ENCODE data around the gene CYRIA.

The CYRIA gene

DNA sequence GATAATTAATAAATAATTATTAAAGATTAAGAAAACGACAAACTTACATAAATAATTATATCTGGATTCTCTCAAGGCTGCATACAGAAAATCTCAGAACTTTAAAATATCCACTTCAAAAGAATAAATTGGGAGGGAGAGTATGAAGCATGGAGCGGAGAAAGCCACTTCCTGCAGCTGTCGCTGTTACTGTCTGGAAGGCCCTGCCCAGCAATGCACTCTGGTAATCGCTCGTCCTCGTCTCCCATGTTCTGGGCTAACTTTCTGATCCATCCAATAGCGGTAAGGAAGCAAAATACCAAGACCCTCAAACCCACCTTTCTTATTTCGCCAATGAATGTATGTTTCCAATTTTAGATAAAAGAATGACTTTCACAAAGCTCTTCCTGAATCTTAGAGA lies 26.7 kb downstream of the CYRIA start:
- Histone ChIP-seq H3K9ac (ENCODE audit: low read depth, low read length) (no peak overlapping the region), H3K27me3 (ENCODE audit: insufficient read depth, low read length) (no peaks in the 10 kb centered on the region), H3K4me3 (ENCODE audit: low read length) (no peak overlapping the region), H3K4me1 (ENCODE audit: insufficient read depth, low read length) (peaks cover 8% of the 10 kb centered on the region), H3K9me3 (ENCODE audit: insufficient read depth, low read depth, low read length) (0 out of 2 replicates have a peak, but pooled peaks cover 3% of the 10 kb centered on the region), H3K36me3 (ENCODE audit: insufficient read depth, low read length) (no peaks in the 10 kb centered on the region), H3K27ac (ENCODE audit: low read depth, low read length) (no peak overlapping the region)
- 82% methylated on average over 6 of the region's 8 CpGs for WGBS

- 100% methylated on average over 1 of the region's 1 CpG for WGBS
- no peak overlapping the region for H3K27ac ChIP-seq (ENCODE audit: low read depth, low read length)
- H3K36me3 ChIP-seq (ENCODE audit: insufficient read depth, low read length) = no peaks in the 10 kb centered on the region
- H3K4me3 ChIP-seq (ENCODE audit: low read length) = no peak overlapping the region
- no peak overlapping the region for H3K9ac ChIP-seq (ENCODE audit: low read depth, low read length)
- 0 out of 2 replicates have a peak, but pooled peaks cover 3% of the 10 kb centered on the region for H3K9me3 ChIP-seq (ENCODE audit: insufficient read depth, low read depth, low read length)
- H3K4me1 ChIP-seq (ENCODE audit: insufficient read depth, low read length) = peaks cover 8% of the 10 kb centered on the region
- no peaks in the 10 kb centered on the region for H3K27me3 ChIP-seq (ENCODE audit: insufficient read depth, low read length)
Observed at GRCh38 chr2:16637304-16637703, 28.3 kb downstream of the CYRIA start.

DNA sequence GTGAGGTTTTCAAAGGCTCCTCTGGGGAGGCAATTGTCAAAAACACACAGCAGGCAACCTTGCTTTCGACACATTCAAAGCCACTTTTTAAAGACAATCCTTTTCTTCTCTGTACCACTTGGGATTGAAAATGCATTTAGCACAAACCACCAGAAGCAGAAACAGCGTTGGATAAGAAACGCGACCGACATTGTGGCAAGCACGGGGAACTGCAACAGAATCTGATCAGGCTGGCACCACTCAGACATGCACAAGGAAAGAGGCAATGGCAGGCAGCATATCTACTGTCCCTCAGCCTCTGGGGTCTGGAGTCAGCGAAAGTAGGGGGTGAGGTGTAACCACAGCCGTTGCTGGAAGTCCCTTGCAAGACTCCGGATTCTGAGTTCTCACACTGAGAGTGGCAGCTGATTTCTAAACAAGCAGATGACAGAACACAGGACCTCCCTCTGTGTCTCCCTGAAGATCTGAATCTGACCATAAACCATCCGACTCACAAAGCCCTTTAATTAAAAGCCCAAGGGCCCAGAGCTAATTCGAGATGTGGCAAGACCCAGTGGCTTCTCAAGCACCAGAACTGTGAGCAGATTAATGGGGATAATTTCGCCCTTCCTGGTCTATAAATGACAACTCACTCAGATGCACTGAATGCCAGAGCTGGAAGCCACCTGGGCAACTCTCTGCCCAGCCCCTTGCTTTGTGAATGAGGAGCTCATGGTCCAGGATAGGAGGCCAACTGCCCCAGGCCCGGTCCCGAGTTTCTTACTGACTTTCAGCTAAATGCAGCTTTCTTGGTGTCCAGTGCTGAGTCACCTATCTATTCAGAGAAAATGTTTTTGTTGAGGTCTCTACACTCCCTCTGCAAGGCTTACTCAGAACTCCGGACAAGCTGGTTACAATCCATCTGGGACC lies 29.6 kb downstream of the CYRIA start:
- Histone ChIP-seq H3K4me3 (ENCODE audit: low read length) (no peak overlapping the region), H3K9me3 (ENCODE audit: insufficient read depth, low read depth, low read length) (0 out of 2 replicates have a peak, but pooled peaks cover 3% of the 10 kb centered on the region), H3K27me3 (ENCODE audit: insufficient read depth, low read length) (no peaks in the 10 kb centered on the region), H3K4me1 (ENCODE audit: insufficient read depth, low read length) (peaks cover 8% of the 10 kb centered on the region), H3K9ac (ENCODE audit: low read depth, low read length) (no peak overlapping the region), H3K27ac (ENCODE audit: low read depth, low read length) (no peak overlapping the region), H3K36me3 (ENCODE audit: insufficient read depth, low read length) (no peaks in the 10 kb centered on the region)
- 81% methylated on average over 15 of the region's 15 CpGs for WGBS

GRCh38 chr2:16633621-16634430 lies 31.8 kb downstream of the CYRIA start:
- Histone ChIP-seq H3K4me3 (ENCODE audit: low read length) (no peak overlapping the region), H3K9me3 (ENCODE audit: insufficient read depth, low read depth, low read length) (0 out of 2 replicates have a peak, but pooled peaks cover 3% of the 10 kb centered on the region), H3K36me3 (ENCODE audit: insufficient read depth, low read length) (no peaks in the 10 kb centered on the region), H3K9ac (ENCODE audit: low read depth, low read length) (no peak overlapping the region), H3K27me3 (ENCODE audit: insufficient read depth, low read length) (no peaks in the 10 kb centered on the region), H3K27ac (ENCODE audit: low read depth, low read length) (no peak overlapping the region), H3K4me1 (ENCODE audit: insufficient read depth, low read length) (no peaks in the 10 kb centered on the region; the same call in 1 of the 2 replicates)
- WGBS = 92% methylated on average over 7 of the region's 7 CpGs

DNA sequence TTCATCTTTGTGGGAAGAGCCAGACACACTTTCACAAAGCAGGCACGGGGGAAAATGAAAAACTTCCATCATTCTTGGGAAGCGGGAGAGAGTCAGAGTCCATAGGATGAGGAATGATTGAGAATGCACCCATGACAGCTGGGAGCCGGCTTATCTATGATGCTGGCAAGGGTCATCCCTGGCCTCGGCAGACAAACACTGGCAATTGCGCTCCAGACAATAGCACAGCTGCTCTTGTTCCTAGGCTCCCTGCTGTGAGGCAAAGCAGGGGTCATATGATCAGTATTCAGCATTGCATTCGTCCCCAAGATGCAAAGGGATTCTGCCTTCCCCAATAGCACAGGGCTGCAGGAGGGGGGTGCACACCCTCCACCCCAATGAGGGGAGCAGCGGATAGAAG lies 33.0 kb downstream of the CYRIA start:
- Histone ChIP-seq H3K36me3 (ENCODE audit: insufficient read depth, low read length) (no peaks in the 10 kb centered on the region), H3K27ac (ENCODE audit: low read depth, low read length) (no peak overlapping the region), H3K9me3 (ENCODE audit: insufficient read depth, low read depth, low read length) (0 out of 2 replicates have a peak, but pooled peaks cover 3% of the 10 kb centered on the region), H3K4me3 (ENCODE audit: low read length) (no peak overlapping the region), H3K4me1 (ENCODE audit: insufficient read depth, low read length) (no peaks in the 10 kb centered on the region; the same call in 1 of the 2 replicates), H3K27me3 (ENCODE audit: insufficient read depth, low read length) (no peaks in the 10 kb centered on the region), H3K9ac (ENCODE audit: low read depth, low read length) (no peak overlapping the region)
- WGBS = 80% methylated on average over 6 of the region's 7 CpGs

GRCh38 chr2:16630463-16630862 lies 35.2 kb downstream of the CYRIA start:
- no peak overlapping the region for H3K4me3 ChIP-seq (ENCODE audit: low read length)
- no peaks in the 10 kb centered on the region for H3K9me3 ChIP-seq (ENCODE audit: insufficient read depth, low read depth, low read length)
- WGBS = 94% methylated on average over 3 of the region's 3 CpGs
- H3K4me1 ChIP-seq (ENCODE audit: insufficient read depth, low read length) = peaks cover 14% of the 10 kb centered on the region
- H3K9ac ChIP-seq (ENCODE audit: low read depth, low read length) = no peak overlapping the region
- H3K36me3 ChIP-seq (ENCODE audit: insufficient read depth, low read length) = no peaks in the 10 kb centered on the region
- H3K27ac ChIP-seq (ENCODE audit: low read depth, low read length) = no peak overlapping the region
- no peaks in the 10 kb centered on the region for H3K27me3 ChIP-seq (ENCODE audit: insufficient read depth, low read length)

GRCh38 chr2:16629770-16630169 lies 35.9 kb downstream of the CYRIA start:
- Histone ChIP-seq H3K4me3 (ENCODE audit: low read length) (no peak overlapping the region), H3K36me3 (ENCODE audit: insufficient read depth, low read length) (no peaks in the 10 kb centered on the region), H3K9me3 (ENCODE audit: insufficient read depth, low read depth, low read length) (no peaks in the 10 kb centered on the region), H3K9ac (ENCODE audit: low read depth, low read length) (no peak overlapping the region), H3K27me3 (ENCODE audit: insufficient read depth, low read length) (no peaks in the 10 kb centered on the region), H3K4me1 (ENCODE audit: insufficient read depth, low read length) (peaks cover 21% of the 10 kb centered on the region), H3K27ac (ENCODE audit: low read depth, low read length) (no peak overlapping the region)
- 94% methylated on average over 5 of the region's 6 CpGs for WGBS

GRCh38 chr2:16629044-16629443 lies 36.6 kb downstream of the CYRIA start:
- no peak overlapping the region for H3K27ac ChIP-seq (ENCODE audit: low read depth, low read length)
- no peaks in the 10 kb centered on the region for H3K9me3 ChIP-seq (ENCODE audit: insufficient read depth, low read depth, low read length)
- H3K27me3 ChIP-seq (ENCODE audit: insufficient read depth, low read length) = no peaks in the 10 kb centered on the region
- 83% methylated on average over 4 of the region's 5 CpGs for WGBS
- H3K4me3 ChIP-seq (ENCODE audit: low read length) = no peak overlapping the region
- H3K4me1 ChIP-seq (ENCODE audit: insufficient read depth, low read length) = peaks cover 28% of the 10 kb centered on the region
- no peaks in the 10 kb centered on the region for H3K36me3 ChIP-seq (ENCODE audit: insufficient read depth, low read length)
- H3K9ac ChIP-seq (ENCODE audit: low read depth, low read length) = no peak overlapping the region

DNA sequence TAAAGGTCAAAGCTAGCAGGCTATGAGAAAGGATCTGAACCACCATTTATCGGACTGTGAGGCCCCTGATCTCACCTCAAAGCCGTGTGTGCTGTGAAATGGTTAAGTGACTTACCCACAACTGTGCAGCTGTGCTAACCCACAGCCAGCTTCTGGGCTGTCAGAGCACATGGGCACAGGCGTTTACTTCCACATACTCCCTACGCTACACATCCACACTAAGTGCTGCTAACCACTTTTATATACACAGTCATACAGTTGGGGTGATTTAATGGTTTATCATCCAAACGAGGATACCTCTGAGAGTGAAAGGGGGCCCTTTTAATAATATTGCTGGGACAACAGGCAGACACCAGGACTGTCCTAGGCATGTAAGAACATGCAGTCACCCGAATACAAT lies 37.3 kb downstream of the CYRIA start:
- Histone ChIP-seq H3K4me3 (ENCODE audit: low read length) (no peak overlapping the region), H3K27me3 (ENCODE audit: insufficient read depth, low read length) (no peaks in the 10 kb centered on the region), H3K9me3 (ENCODE audit: insufficient read depth, low read depth, low read length) (no peaks in the 10 kb centered on the region), H3K4me1 (ENCODE audit: insufficient read depth, low read length) (peaks cover 29% of the 10 kb centered on the region), H3K9ac (ENCODE audit: low read depth, low read length) (no peak overlapping the region), H3K36me3 (ENCODE audit: insufficient read depth, low read length) (no peaks in the 10 kb centered on the region), H3K27ac (ENCODE audit: low read depth, low read length) (no peak overlapping the region)
- 82% methylated on average over 6 of the region's 6 CpGs for WGBS

DNA sequence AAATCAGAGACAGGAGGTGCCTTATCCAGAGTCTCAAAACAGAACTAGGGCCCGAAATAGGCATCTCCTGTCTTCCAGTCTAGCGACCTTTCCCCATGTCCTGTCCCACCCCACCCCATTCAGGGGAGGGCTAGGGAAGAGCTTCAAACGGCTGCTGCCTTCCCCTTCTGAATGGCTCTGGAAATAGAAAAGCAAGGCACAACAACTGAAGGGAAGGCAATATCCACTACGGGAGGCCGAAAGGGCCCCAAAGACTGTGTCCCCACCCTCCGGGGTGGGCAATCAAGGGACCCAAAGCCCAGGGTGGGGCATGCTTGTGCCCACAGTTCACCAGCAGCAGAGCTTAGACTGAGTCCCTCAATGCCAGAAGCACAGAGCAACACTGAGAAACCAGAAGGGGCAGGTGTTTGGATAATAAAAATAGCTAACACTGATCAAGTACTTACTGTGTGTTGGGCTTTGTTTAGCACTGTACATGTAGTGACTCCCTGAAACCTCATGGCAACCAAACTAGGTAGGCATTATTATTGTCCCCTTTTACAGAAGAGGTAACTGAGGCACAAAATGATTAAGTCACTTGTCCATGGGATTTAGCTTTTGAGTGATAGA lies 38.5 kb downstream of the CYRIA start:
- H3K4me1 ChIP-seq (ENCODE audit: insufficient read depth, low read length) = peaks cover 29% of the 10 kb centered on the region

DNA sequence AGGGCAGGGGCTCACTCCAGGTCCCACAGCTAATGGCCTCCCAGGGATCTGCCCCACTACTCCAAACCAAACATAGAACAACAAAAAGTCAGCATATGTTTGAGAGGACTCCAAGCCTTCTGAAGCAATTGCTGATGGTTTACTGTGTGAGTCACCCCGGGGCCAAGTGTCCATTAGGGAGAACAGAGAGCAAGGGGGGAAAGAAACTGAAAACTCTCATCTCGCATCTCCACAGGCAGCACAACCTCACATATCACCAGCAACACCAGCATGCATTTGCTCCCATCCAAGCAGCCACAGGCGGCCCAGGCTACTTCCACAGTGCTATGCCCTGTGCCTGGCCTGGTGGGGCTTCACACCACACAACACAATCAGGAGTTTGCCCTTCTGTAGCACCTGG lies 39.1 kb downstream of the CYRIA start:
- Histone ChIP-seq H3K9ac (ENCODE audit: low read depth, low read length) (no peak overlapping the region), H3K9me3 (ENCODE audit: insufficient read depth, low read depth, low read length) (no peaks in the 10 kb centered on the region), H3K36me3 (ENCODE audit: insufficient read depth, low read length) (no peaks in the 10 kb centered on the region), H3K4me3 (ENCODE audit: low read length) (no peak overlapping the region), H3K27ac (ENCODE audit: low read depth, low read length) (no peak overlapping the region), H3K27me3 (ENCODE audit: insufficient read depth, low read length) (no peaks in the 10 kb centered on the region), H3K4me1 (ENCODE audit: insufficient read depth, low read length) (peaks cover 29% of the 10 kb centered on the region)
- WGBS = 88% methylated on average over 3 of the region's 3 CpGs

More for the DNA sequence above, 38.5 kb downstream of the CYRIA start:
- WGBS = 88% methylated on average over 6 of the region's 6 CpGs
- no peak overlapping the region for H3K9ac ChIP-seq (ENCODE audit: low read depth, low read length)
- H3K4me3 ChIP-seq (ENCODE audit: low read length) = no peak overlapping the region
- no peak overlapping the region for H3K27ac ChIP-seq (ENCODE audit: low read depth, low read length)
- H3K9me3 ChIP-seq (ENCODE audit: insufficient read depth, low read depth, low read length) = no peaks in the 10 kb centered on the region
- no peaks in the 10 kb centered on the region for H3K27me3 ChIP-seq (ENCODE audit: insufficient read depth, low read length)
- H3K36me3 ChIP-seq (ENCODE audit: insufficient read depth, low read length) = no peaks in the 10 kb centered on the region
